ENCODE data around the gene LY6G6C.

Gene LY6G6C

GRCh38 chr6:31676904-31677303 lies 44.6 kb downstream of the LY6G6C start:
- DNase-seq: no peak

DNA sequence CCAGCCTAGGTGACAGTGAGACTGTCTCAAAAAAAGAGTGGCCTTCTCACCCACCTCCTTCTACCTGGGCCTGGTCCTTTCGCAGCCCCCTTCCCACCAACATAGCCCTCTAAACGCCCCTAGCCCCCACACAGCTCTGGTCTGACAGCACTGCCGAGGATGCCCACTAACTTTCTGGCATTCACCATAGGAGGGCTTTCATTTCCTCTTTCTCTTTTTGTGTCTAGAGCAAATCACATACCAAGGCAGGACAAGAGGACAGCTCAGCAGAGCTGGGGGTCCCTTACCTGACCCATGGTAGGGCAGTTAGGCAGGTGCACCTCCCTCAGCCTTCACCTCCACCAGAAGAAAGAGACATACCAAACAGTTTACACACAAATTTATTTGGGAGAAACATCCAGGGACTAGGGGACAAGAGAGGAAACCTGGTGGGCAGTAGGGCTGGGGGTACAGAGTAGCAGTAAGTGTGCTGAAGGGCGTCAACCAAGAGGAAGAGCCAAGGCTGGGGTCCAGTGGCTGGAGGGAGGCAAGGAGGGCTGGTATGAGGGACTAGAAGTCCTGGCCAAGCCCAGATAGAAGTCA lies 45.1 kb downstream of the LY6G6C start:
- no peak for DNase-seq

DNA sequence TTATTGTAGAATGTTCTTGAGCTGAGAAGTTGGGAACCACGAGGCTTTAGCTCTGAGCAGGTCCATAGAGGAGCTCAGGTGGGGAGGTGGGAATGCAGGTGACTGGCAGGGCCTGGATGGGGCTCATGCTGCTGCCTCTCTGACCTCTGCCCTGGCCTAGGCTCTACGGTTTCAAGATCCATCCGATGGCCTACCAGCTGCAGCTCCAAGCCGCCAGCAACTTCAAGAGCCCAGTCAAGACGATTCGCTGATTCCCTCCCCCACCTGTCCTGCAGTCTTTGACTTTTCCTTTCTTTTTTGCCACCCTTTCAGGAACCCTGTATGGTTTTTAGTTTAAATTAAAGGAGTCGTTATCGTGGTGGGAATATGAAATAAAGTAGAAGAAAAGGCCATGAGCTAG lies 51.9 kb downstream of the LY6G6C start, which contains the start of gene LY6G5B:
LY6G5B (plus strand) TSS at position 301 of the 400 bp plus-strand sequence. CDS start 975 bp downstream, outside the sequence.
- no peak for DNase-seq

Measured in GDM1 (cell line).